Measurements from ENCODE around the gene MFSD12.

MFSD12 gene

GRCh38 chr19:3535981-3536380, 21.4 kb downstream of the MFSD12 start:
- no peaks in the 10 kb centered on the region for H3K27me3 ChIP-seq (ENCODE audit: insufficient read depth, low read length)
- H4K12ac ChIP-seq (ENCODE audit: low read depth, low read length) = no peak overlapping the region
- no peak overlapping the region for H3K23ac ChIP-seq (ENCODE audit: low read length)
- no peak overlapping the region for H3K4me3 ChIP-seq (ENCODE audit: low read depth, low read length)
- no peak for DNase-seq
- no peak overlapping the region for H4K8ac ChIP-seq (ENCODE audit: low read depth, low read length)
- no peak overlapping the region for H3K27ac ChIP-seq (ENCODE audit: low read depth, low read length)
- H3K14ac ChIP-seq (ENCODE audit: low read length) = no peak overlapping the region
- no peak overlapping the region for H2AFZ ChIP-seq (ENCODE audit: insufficient read depth, low read length, poor library complexity)
- no peak overlapping the region for H3K4ac ChIP-seq (ENCODE audit: low read depth, low read length)
- no peak overlapping the region for H2AK5ac ChIP-seq (ENCODE audit: low read length)
- H2BK12ac ChIP-seq (ENCODE audit: low read length) = no peak overlapping the region
- no peak overlapping the region for H4K91ac ChIP-seq (ENCODE audit: low read depth, low read length)
- no peak overlapping the region for H3K4me2 ChIP-seq (ENCODE audit: low read length)
- H3K79me2 ChIP-seq (ENCODE audit: control insufficient read depth, insufficient read depth, low read length, poor library complexity) = no peaks in the 10 kb centered on the region
- no peak overlapping the region for H2BK5ac ChIP-seq (ENCODE audit: low read depth, low read length, poor library complexity)
- H3K9ac ChIP-seq (ENCODE audit: low read length) = no peak overlapping the region
- H3K36me3 ChIP-seq (ENCODE audit: control insufficient read depth in 1 of 2, insufficient read depth in 2 of 2, low read length in 2 of 2) = peaks cover 72% of the 10 kb centered on the region in 2 experiments
- no peak overlapping the region for H3K18ac ChIP-seq (ENCODE audit: low read length)
- no peaks in the 10 kb centered on the region for H3K79me1 ChIP-seq (ENCODE audit: low read length)
- no CpG with 5 or more reads among the region's 10 CpGs for WGBS (ENCODE audit: extremely low coverage, insufficient coverage, insufficient read length)
- H2BK120ac ChIP-seq (ENCODE audit: insufficient read depth, low read length, poor library complexity) = no peak overlapping the region
- H3K9me3 ChIP-seq (ENCODE audit: insufficient read depth, low read depth, low read length) = no peaks in the 10 kb centered on the region
- peaks cover 2 to 11% of the 10 kb centered on the region in 2 experiments for H3K4me1 ChIP-seq (ENCODE audit: control insufficient read depth in 1 of 2, insufficient read depth in 2 of 2, low read length in 2 of 2)

- no peaks in the 10 kb centered on the region for H3K79me2 ChIP-seq (ENCODE audit: control insufficient read depth, insufficient read depth, low read length, poor library complexity)
- no peak overlapping the region for H3K4ac ChIP-seq (ENCODE audit: low read depth, low read length)
- no peak overlapping the region for H2BK12ac ChIP-seq (ENCODE audit: low read length)
- H3K23ac ChIP-seq (ENCODE audit: low read length) = no peak overlapping the region
- H3K27me3 ChIP-seq (ENCODE audit: insufficient read depth, low read length) = no peaks in the 10 kb centered on the region
- no peak overlapping the region for H2AFZ ChIP-seq (ENCODE audit: insufficient read depth, low read length, poor library complexity)
- H2AK5ac ChIP-seq (ENCODE audit: low read length) = no peak overlapping the region
- peaks cover 77% of the 10 kb centered on the region in 2 experiments for H3K36me3 ChIP-seq (ENCODE audit: control insufficient read depth in 1 of 2, insufficient read depth in 2 of 2, low read length in 2 of 2)
- H4K12ac ChIP-seq (ENCODE audit: low read depth, low read length) = no peak overlapping the region
- H2BK5ac ChIP-seq (ENCODE audit: low read depth, low read length, poor library complexity) = no peak overlapping the region
- no peak overlapping the region for H2BK120ac ChIP-seq (ENCODE audit: insufficient read depth, low read length, poor library complexity)
- no peak overlapping the region for H3K18ac ChIP-seq (ENCODE audit: low read length)
- no CpG with 5 or more reads among the region's 14 CpGs for WGBS (ENCODE audit: extremely low coverage, insufficient coverage, insufficient read length)
- no peak overlapping the region for H4K8ac ChIP-seq (ENCODE audit: low read depth, low read length)
- H3K4me2 ChIP-seq (ENCODE audit: low read length) = no peak overlapping the region
- H3K4me3 ChIP-seq (ENCODE audit: low read depth, low read length) = no peak overlapping the region
- no peak overlapping the region for H4K91ac ChIP-seq (ENCODE audit: low read depth, low read length)
- no peak overlapping the region for H3K14ac ChIP-seq (ENCODE audit: low read length)
- peaks cover 2 to 11% of the 10 kb centered on the region in 2 experiments for H3K4me1 ChIP-seq (ENCODE audit: control insufficient read depth in 1 of 2, insufficient read depth in 2 of 2, low read length in 2 of 2)
- H3K79me1 ChIP-seq (ENCODE audit: low read length) = no peaks in the 10 kb centered on the region
- DNase-seq = no peak
- H3K9me3 ChIP-seq (ENCODE audit: insufficient read depth, low read depth, low read length) = no peaks in the 10 kb centered on the region
- no peak overlapping the region for H3K27ac ChIP-seq (ENCODE audit: low read depth, low read length)
- H3K9ac ChIP-seq (ENCODE audit: low read length) = no peak overlapping the region
Observed at GRCh38 chr19:3535563-3535965, 21.8 kb downstream of the MFSD12 start.

GRCh38 chr19:3535235-3535535, 22.2 kb downstream of the MFSD12 start:
- no peak overlapping the region for H3K23ac ChIP-seq (ENCODE audit: low read length)
- H2BK12ac ChIP-seq (ENCODE audit: low read length) = no peak overlapping the region
- no CpG with 5 or more reads among the region's 9 CpGs for WGBS (ENCODE audit: extremely low coverage, insufficient coverage, insufficient read length)
- H2AFZ ChIP-seq (ENCODE audit: insufficient read depth, low read length, poor library complexity) = no peak overlapping the region
- no peak for DNase-seq
- no peak overlapping the region for H3K4me2 ChIP-seq (ENCODE audit: low read length)
- no peak overlapping the region for H3K4me3 ChIP-seq (ENCODE audit: low read depth, low read length)
- no peak overlapping the region for H4K12ac ChIP-seq (ENCODE audit: low read depth, low read length)
- no peaks in the 10 kb centered on the region for H3K9me3 ChIP-seq (ENCODE audit: insufficient read depth, low read depth, low read length)
- no peak overlapping the region for H3K14ac ChIP-seq (ENCODE audit: low read length)
- no peak overlapping the region for H4K8ac ChIP-seq (ENCODE audit: low read depth, low read length)
- no peaks in the 10 kb centered on the region for H3K79me2 ChIP-seq (ENCODE audit: control insufficient read depth, insufficient read depth, low read length, poor library complexity)
- H3K79me1 ChIP-seq (ENCODE audit: low read length) = no peaks in the 10 kb centered on the region
- no peak overlapping the region for H2BK120ac ChIP-seq (ENCODE audit: insufficient read depth, low read length, poor library complexity)
- no peak overlapping the region for H3K18ac ChIP-seq (ENCODE audit: low read length)
- peaks cover 2 to 11% of the 10 kb centered on the region in 2 experiments for H3K4me1 ChIP-seq (ENCODE audit: control insufficient read depth in 1 of 2, insufficient read depth in 2 of 2, low read length in 2 of 2)
- H3K27me3 ChIP-seq (ENCODE audit: insufficient read depth, low read length) = no peaks in the 10 kb centered on the region
- H3K4ac ChIP-seq (ENCODE audit: low read depth, low read length) = no peak overlapping the region
- H4K91ac ChIP-seq (ENCODE audit: low read depth, low read length) = no peak overlapping the region
- H3K27ac ChIP-seq (ENCODE audit: low read depth, low read length) = no peak overlapping the region
- no peak overlapping the region for H3K9ac ChIP-seq (ENCODE audit: low read length)
- no peak overlapping the region for H2BK5ac ChIP-seq (ENCODE audit: low read depth, low read length, poor library complexity)
- peaks cover 80% of the 10 kb centered on the region in 2 experiments for H3K36me3 ChIP-seq (ENCODE audit: control insufficient read depth in 1 of 2, insufficient read depth in 2 of 2, low read length in 2 of 2)
- H2AK5ac ChIP-seq (ENCODE audit: low read length) = no peak overlapping the region

GRCh38 chr19:3534375-3535234, 22.8 kb downstream of the MFSD12 start:
- no peak overlapping the region for H4K8ac ChIP-seq (ENCODE audit: low read depth, low read length)
- no peaks in the 10 kb centered on the region for H3K9me3 ChIP-seq (ENCODE audit: insufficient read depth, low read depth, low read length)
- H2BK5ac ChIP-seq (ENCODE audit: low read depth, low read length, poor library complexity) = no peak overlapping the region
- no peak overlapping the region for H3K23ac ChIP-seq (ENCODE audit: low read length)
- no peaks in the 10 kb centered on the region for H3K79me2 ChIP-seq (ENCODE audit: control insufficient read depth, insufficient read depth, low read length, poor library complexity)
- no CpG with 5 or more reads among the region's 38 CpGs for WGBS (ENCODE audit: extremely low coverage, insufficient coverage, insufficient read length)
- H3K27ac ChIP-seq (ENCODE audit: low read depth, low read length) = no peak overlapping the region
- H3K9ac ChIP-seq (ENCODE audit: low read length) = no peak overlapping the region
- no peak overlapping the region for H3K4me2 ChIP-seq (ENCODE audit: low read length)
- no peaks in the 10 kb centered on the region for H3K27me3 ChIP-seq (ENCODE audit: insufficient read depth, low read length)
- no peak overlapping the region for H4K91ac ChIP-seq (ENCODE audit: low read depth, low read length)
- no peak overlapping the region for H2BK12ac ChIP-seq (ENCODE audit: low read length)
- H2AFZ ChIP-seq (ENCODE audit: insufficient read depth, low read length, poor library complexity) = no peak overlapping the region
- H3K4me1 ChIP-seq (ENCODE audit: control insufficient read depth in 1 of 2, insufficient read depth in 2 of 2, low read length in 2 of 2) = peaks cover 2 to 11% of the 10 kb centered on the region in 2 experiments
- no peak overlapping the region for H3K4me3 ChIP-seq (ENCODE audit: low read depth, low read length)
- no peak overlapping the region for H3K14ac ChIP-seq (ENCODE audit: low read length)
- no peak overlapping the region for H3K4ac ChIP-seq (ENCODE audit: low read depth, low read length)
- no peak overlapping the region for H4K12ac ChIP-seq (ENCODE audit: low read depth, low read length)
- no peak overlapping the region for H2AK5ac ChIP-seq (ENCODE audit: low read length)
- no peak for DNase-seq
- peaks cover 81 to 82% of the 10 kb centered on the region in 2 experiments for H3K36me3 ChIP-seq (ENCODE audit: control insufficient read depth in 1 of 2, insufficient read depth in 2 of 2, low read length in 2 of 2)
- no peaks in the 10 kb centered on the region for H3K79me1 ChIP-seq (ENCODE audit: low read length)
- H2BK120ac ChIP-seq (ENCODE audit: insufficient read depth, low read length, poor library complexity) = no peak overlapping the region
- no peak overlapping the region for H3K18ac ChIP-seq (ENCODE audit: low read length)

Measured in trophoblast cell (in vitro differentiated cells and primary cell).